Measurements from ENCODE around the gene CXCL14.

Gene CXCL14

GRCh38 chr5:135571902-135572301 is 6.9 kb downstream of the CXCL14 start:
- no peak for DNase-seq (ENCODE audit: low read depth)
- no peak for TF ChIP-seq MYC (IDR thresholded peaks at IDR 0.05; ENCODE audit: low read depth, low read length)
- TF ChIP-seq, protein P1, sequence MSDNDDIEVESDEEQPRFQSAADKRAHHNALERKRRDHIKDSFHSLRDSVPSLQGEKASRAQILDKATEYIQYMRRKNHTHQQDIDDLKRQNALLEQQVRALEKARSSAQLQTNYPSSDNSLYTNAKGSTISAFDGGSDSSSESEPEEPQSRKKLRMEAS (IDR thresholded peaks at IDR 0.05; ENCODE audit: low read depth, low read length) = no peak
- no peak for TF ChIP-seq POLR2A (IDR thresholded peaks at IDR 0.05; ENCODE audit: extremely low read depth, insufficient read length)
- TF ChIP-seq, protein P2, sequence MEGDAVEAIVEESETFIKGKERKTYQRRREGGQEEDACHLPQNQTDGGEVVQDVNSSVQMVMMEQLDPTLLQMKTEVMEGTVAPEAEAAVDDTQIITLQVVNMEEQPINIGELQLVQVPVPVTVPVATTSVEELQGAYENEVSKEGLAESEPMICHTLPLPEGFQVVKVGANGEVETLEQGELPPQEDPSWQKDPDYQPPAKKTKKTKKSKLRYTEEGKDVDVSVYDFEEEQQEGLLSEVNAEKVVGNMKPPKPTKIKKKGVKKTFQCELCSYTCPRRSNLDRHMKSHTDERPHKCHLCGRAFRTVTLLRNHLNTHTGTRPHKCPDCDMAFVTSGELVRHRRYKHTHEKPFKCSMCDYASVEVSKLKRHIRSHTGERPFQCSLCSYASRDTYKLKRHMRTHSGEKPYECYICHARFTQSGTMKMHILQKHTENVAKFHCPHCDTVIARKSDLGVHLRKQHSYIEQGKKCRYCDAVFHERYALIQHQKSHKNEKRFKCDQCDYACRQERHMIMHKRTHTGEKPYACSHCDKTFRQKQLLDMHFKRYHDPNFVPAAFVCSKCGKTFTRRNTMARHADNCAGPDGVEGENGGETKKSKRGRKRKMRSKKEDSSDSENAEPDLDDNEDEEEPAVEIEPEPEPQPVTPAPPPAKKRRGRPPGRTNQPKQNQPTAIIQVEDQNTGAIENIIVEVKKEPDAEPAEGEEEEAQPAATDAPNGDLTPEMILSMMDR (IDR thresholded peaks at IDR 0.05; ENCODE audit: low read depth, low read length) = no peak

DNA sequence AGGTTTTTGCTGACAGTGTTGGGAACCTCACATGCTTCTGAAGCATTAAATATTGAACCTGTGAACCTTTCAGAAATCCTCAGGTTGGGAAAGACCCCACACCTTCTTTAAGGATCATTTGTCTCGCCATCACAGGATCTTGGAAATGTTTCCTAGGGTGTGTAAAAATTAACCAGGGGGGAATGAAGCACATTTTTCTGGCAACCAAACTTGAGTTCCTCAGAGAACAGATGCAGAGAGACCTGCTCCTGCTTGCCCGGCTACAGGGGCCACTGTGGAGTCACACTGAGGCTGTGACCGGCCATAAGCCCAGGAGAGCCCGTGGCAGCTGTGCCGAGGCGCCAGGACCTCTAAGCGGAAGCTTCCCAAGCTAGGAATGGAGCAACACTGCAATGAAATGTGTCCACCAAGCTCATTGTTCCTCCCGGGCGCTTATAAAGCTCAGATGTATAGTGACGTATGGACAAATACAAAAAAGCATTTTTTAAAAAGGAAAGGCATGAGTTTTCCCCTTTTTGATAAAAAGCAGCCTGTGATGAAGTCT is 7.7 kb downstream of the CXCL14 start:
- H3K4me3 ChIP-seq (ENCODE audit: low read depth, low read length) = no peak overlapping the region
- TF ChIP-seq, protein P2 (IDR thresholded peaks at IDR 0.05; ENCODE audit: low read depth, low read length) = no peak
- TF ChIP-seq, protein P1 (IDR thresholded peaks at IDR 0.05; ENCODE audit: low read depth, low read length) = no peak
- TF ChIP-seq POLR2A (IDR thresholded peaks at IDR 0.05; ENCODE audit: extremely low read depth, insufficient read length) (no peak), MYC (IDR thresholded peaks at IDR 0.05; ENCODE audit: low read depth, low read length) (no peak)
- DNase-seq (ENCODE audit: low read depth) = no peak

More at GRCh38 chr5:135571902-135572301, 6.9 kb downstream of the CXCL14 start:
- no peak overlapping the region for H3K4me3 ChIP-seq (ENCODE audit: low read depth, low read length)

DNA sequence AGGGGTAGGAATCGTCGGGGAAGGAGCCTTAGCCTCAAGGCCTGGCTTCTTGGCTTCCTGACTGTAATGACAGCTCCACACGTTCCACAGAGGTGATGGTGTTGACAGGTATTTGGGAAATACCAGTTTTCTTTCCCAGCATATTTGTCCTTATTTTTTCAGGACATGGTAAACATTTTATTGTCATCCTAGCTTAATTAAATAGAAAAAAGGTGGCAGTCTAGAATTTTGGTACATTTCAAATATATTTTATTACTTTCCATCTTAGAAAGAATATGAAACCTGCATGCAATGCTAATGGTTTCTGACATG is 8.4 kb downstream of the CXCL14 start:
- DNase-seq (ENCODE audit: low read depth) = no peak
- no peak for TF ChIP-seq POLR2A (IDR thresholded peaks at IDR 0.05; ENCODE audit: extremely low read depth, insufficient read length)
- TF ChIP-seq, protein P1 (IDR thresholded peaks at IDR 0.05; ENCODE audit: low read depth, low read length) = no peak
- TF ChIP-seq, protein P2 (IDR thresholded peaks at IDR 0.05; ENCODE audit: low read depth, low read length) = no peak
- no peak for TF ChIP-seq MYC (IDR thresholded peaks at IDR 0.05; ENCODE audit: low read depth, low read length)
- H3K4me3 ChIP-seq (ENCODE audit: low read depth, low read length) = no peak overlapping the region

GRCh38 chr5:135569755-135570452 is 8.9 kb downstream of the CXCL14 start:
- peak; percentile 64 for DNase-seq (ENCODE audit: low read depth)
- H3K4me3 ChIP-seq (ENCODE audit: low read depth, low read length) = no peak overlapping the region
- TF ChIP-seq, protein P2 (IDR thresholded peaks at IDR 0.05; ENCODE audit: low read depth, low read length) = peak; percentile 71
- TF ChIP-seq, protein P1 (IDR thresholded peaks at IDR 0.05; ENCODE audit: low read depth, low read length) = no peak

GRCh38 chr5:135568923-135569360 is 9.8 kb downstream of the CXCL14 start:
- TF ChIP-seq, protein P1 (IDR thresholded peaks at IDR 0.05; ENCODE audit: low read depth, low read length) = no peak
- TF ChIP-seq, protein P2 (IDR thresholded peaks at IDR 0.05; ENCODE audit: low read depth, low read length) = no peak
- no peak for TF ChIP-seq POLR2A (IDR thresholded peaks at IDR 0.05; ENCODE audit: extremely low read depth, insufficient read length)
- TF ChIP-seq MYC (IDR thresholded peaks at IDR 0.05; ENCODE audit: low read depth, low read length) = no peak
- DNase-seq (ENCODE audit: low read depth) = no peak
- no peak overlapping the region for H3K4me3 ChIP-seq (ENCODE audit: low read depth, low read length)

Measured in NB4 (cell line).